Type B pancreatic cell (in vitro differentiated cells): ENCODE results near the gene CENPB. TPM values are rescaled to one million over a fixed set of nuclear protein-coding genes. Genes with fewer than 3 reads are reported as not detected.
"Not testable (repeated sequence)": the region's sequence is repeated elsewhere in the genome, so short reads cannot be mapped to it uniquely, and the experiment has no call there.

ENCODE experiments used
- DNase-seq: peaks from one replicate; pipeline ENCODE4 v3.0.0; 2021; ENCODE audit warnings: mixed read lengths; ENCODE audit not compliant: unreplicated experiment; ENCODE audit errors: extremely low spot score
- H3K27ac Mint-ChIP-seq: 2 replicates; pipeline ENCODE4 v1.8.0; 2021; ENCODE audit warnings: mild to moderate bottlenecking, mixed read lengths
- H3K27me3 Mint-ChIP-seq: 2 replicates; pipeline ENCODE4 v1.8.0; 2021; ENCODE audit warnings: mixed read lengths
- H3K36me3 Mint-ChIP-seq: 2 replicates; pipeline ENCODE4 v1.8.0; 2021; ENCODE audit warnings: mixed read lengths
- H3K4me1 Mint-ChIP-seq: one replicate; pipeline ENCODE4 v1.8.0; 2021; ENCODE audit warnings: mixed read lengths; ENCODE audit not compliant: unreplicated experiment
- H3K4me3 Mint-ChIP-seq: 2 replicates; pipeline ENCODE4 v1.8.0; 2021; ENCODE audit warnings: mild to moderate bottlenecking, mixed read lengths
- H3K9me3 Mint-ChIP-seq: 2 replicates; pipeline ENCODE4 v1.8.0; 2021; ENCODE audit warnings: mixed read lengths
- long read RNA-seq: library from polyadenylated mRNA; unstranded; transcript quantifications from one replicate; pipeline ENCODE4 v2.0.0, GENCODE V29; 2020
- total RNA-seq: library from RNA; stranded (reverse); gene quantifications from 2 replicates; pipeline ENCODE4 v1.2.1, GENCODE V29; 2021; ENCODE audit warnings: low replicate concordance
- TF ChIP-seq, protein P1 (sequence below): fragments of 200-600 bp; sonication (generic); conservative IDR thresholded peaks from 2 replicates; pipeline ENCODE4 v1.5.0; 2021; ENCODE audit warnings: antibody characterized with exemption, mild to moderate bottlenecking

The CENPB gene
- total RNA-seq, result 63.2 and 68.7 TPM in 2 replicates
- long read RNA-seq, result 0 reads

DNA sequence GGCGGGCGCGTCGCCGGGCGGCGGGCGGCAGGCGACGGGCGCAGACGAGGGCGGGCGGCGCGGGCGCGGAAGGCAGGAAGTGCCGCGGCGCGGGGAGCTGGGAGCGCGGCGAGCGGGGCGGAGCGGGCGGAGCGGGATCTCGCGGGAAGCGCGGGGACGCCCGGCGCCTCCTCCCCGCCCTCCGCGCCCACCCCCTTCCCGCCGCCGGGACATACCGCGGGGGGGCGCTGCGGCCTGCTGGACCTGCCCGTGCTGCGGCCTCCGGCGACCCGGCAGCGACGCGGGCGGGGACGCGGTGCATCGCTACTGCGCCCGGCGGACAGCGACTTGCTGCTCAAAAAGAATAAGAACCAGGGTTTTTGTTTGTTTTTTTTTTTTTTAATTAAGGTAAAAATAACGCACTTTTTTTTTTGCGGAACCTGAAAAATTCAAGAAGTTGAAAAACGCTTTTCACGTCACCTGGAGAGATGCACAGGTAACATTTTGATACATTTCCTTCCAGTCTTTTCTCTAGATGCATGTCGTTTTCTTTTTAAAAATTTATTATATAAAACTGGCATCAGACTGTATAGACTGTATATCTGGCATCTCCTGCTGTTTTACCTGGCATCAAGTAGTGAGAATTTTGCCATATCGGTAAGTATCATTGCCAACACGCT lies at the start of gene CENPB:
CENPB (minus strand) TSS at position 76 of the 659 bp plus-strand sequence. CDS start 257 bp downstream, outside the sequence.
- Mint-ChIP-seq H3K4me1 (peaks cover 25% of the 10 kb centered on the region), H3K9me3 (no peaks in the 10 kb centered on the region), H3K27ac (peak within 1 kb of the TSS; percentile 76), H3K36me3 (no peaks in the 10 kb centered on the region), H3K4me3 (peak within 1 kb of the TSS; percentile 91), H3K27me3 (peaks cover 3% of the 10 kb centered on the region)
- TF ChIP-seq, protein P1, sequence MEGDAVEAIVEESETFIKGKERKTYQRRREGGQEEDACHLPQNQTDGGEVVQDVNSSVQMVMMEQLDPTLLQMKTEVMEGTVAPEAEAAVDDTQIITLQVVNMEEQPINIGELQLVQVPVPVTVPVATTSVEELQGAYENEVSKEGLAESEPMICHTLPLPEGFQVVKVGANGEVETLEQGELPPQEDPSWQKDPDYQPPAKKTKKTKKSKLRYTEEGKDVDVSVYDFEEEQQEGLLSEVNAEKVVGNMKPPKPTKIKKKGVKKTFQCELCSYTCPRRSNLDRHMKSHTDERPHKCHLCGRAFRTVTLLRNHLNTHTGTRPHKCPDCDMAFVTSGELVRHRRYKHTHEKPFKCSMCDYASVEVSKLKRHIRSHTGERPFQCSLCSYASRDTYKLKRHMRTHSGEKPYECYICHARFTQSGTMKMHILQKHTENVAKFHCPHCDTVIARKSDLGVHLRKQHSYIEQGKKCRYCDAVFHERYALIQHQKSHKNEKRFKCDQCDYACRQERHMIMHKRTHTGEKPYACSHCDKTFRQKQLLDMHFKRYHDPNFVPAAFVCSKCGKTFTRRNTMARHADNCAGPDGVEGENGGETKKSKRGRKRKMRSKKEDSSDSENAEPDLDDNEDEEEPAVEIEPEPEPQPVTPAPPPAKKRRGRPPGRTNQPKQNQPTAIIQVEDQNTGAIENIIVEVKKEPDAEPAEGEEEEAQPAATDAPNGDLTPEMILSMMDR, result peak; percentile 91
- DNase-seq, result peak; percentile 97

DNA sequence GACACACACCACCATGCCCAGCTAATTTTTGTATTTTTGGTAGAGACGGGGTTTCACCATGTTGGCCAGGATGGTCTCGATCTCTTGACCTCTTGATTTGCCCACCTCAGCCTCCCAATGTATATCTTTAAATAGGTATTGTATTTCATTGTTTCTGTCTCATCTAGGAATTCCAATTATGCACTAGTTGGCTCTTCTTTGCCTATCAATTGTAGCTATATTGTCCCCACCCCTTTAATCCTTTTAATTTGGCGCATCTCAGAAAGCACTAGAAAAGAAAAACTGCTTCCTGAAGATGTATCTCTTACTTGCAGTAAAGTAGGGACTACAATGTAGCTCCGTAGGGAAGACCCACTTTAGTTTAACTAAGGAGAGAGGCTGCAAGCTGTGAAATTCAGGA lies 49.6 kb upstream of the CENPB start:
- TF ChIP-seq, protein P1, result no peak
- H3K4me1 Mint-ChIP-seq, result no peaks in the 10 kb centered on the region
- no peaks in the 10 kb centered on the region for H3K27me3 Mint-ChIP-seq
- no peaks in the 10 kb centered on the region for H3K9me3 Mint-ChIP-seq
- no peak overlapping the region for H3K4me3 Mint-ChIP-seq
- H3K36me3 Mint-ChIP-seq, result no peaks in the 10 kb centered on the region
- no peak overlapping the region for H3K27ac Mint-ChIP-seq
- DNase-seq, result no peak

GRCh38 chr20:3829891-3830290 lies 43.4 kb upstream of the CENPB start:
- H3K4me3 Mint-ChIP-seq, H3K27me3 Mint-ChIP-seq, DNase-seq, H3K36me3 Mint-ChIP-seq, H3K4me1 Mint-ChIP-seq, H3K27ac Mint-ChIP-seq, H3K9me3 Mint-ChIP-seq: not testable (repeated sequence)

- H3K4me3 Mint-ChIP-seq, result no peak overlapping the region
- peaks cover 4% of the 10 kb centered on the region for H3K36me3 Mint-ChIP-seq
- DNase-seq, result no peak
- no peaks in the 10 kb centered on the region for H3K9me3 Mint-ChIP-seq
- H3K27me3 Mint-ChIP-seq, result no peaks in the 10 kb centered on the region
- no peaks in the 10 kb centered on the region for H3K4me1 Mint-ChIP-seq
- TF ChIP-seq, protein P1, result no peak
- H3K27ac Mint-ChIP-seq, result no peak overlapping the region
These were observed 42.3 kb upstream of the CENPB start for GRCh38 chr20:3828798-3829197.

DNA sequence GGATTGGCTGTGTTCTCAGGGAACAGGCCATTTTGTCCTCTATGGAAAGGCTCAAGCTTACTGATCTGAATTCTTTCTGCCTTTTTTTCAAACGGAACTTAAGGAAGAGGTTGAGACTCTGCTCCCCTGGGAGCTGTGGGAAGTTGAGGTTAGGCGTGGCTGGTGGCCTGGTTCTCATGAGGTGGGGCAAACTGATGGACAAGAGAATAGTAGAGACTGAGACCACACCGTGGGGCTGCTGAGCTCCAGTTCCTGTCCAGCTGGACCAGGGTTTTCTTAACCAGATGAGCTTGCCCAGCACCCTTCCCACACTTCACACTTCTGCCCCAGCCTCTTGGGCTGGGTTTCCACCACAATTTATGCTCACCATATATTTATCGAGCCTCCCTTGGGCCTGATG lies 39.9 kb upstream of the CENPB start:
- TF ChIP-seq, protein P1, result no peak
- Mint-ChIP-seq H3K4me3 (no peak overlapping the region), H3K27me3 (no peaks in the 10 kb centered on the region), H3K9me3 (no peaks in the 10 kb centered on the region), H3K4me1 (no peaks in the 10 kb centered on the region), H3K36me3 (peaks cover 4% of the 10 kb centered on the region), H3K27ac (no peak overlapping the region)
- no peak for DNase-seq

DNA sequence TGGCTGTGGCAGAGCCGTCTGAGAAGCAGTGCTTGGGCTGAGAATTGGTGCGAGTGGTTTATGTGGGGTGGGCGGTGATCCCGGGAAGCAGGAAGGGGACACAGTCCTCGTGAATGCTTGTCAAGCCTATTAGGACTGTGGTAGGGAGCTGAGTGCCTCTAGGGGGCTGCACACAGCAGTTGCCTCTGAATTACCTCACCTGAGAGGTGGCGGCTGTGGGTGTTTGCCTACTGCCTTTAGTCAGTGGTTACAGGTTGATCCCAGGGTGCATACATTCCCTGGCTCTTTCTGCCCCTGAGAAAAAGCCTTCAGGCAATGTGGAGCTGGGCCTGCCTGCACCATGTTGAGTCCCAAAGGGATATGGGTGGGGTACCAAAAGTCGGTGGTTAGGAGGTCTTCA lies 39.0 kb upstream of the CENPB start:
- H3K36me3 Mint-ChIP-seq, result peaks cover 2% of the 10 kb centered on the region
- no peaks in the 10 kb centered on the region for H3K9me3 Mint-ChIP-seq

More for the DNA sequence above, 39.0 kb upstream of the CENPB start:
- H3K27me3 Mint-ChIP-seq, result no peaks in the 10 kb centered on the region
- no peak overlapping the region for H3K27ac Mint-ChIP-seq
- H3K4me1 Mint-ChIP-seq, result peaks cover 4% of the 10 kb centered on the region
- H3K4me3 Mint-ChIP-seq, result no peak overlapping the region
- no peak for DNase-seq
- TF ChIP-seq, protein P1, result no peak
